ENCODE data around the gene FGF22.
"Not testable (repeated sequence)": the region's sequence is repeated elsewhere in the genome, so short reads cannot be mapped to it uniquely, and the experiment has no call there.

FGF22 gene

DNA sequence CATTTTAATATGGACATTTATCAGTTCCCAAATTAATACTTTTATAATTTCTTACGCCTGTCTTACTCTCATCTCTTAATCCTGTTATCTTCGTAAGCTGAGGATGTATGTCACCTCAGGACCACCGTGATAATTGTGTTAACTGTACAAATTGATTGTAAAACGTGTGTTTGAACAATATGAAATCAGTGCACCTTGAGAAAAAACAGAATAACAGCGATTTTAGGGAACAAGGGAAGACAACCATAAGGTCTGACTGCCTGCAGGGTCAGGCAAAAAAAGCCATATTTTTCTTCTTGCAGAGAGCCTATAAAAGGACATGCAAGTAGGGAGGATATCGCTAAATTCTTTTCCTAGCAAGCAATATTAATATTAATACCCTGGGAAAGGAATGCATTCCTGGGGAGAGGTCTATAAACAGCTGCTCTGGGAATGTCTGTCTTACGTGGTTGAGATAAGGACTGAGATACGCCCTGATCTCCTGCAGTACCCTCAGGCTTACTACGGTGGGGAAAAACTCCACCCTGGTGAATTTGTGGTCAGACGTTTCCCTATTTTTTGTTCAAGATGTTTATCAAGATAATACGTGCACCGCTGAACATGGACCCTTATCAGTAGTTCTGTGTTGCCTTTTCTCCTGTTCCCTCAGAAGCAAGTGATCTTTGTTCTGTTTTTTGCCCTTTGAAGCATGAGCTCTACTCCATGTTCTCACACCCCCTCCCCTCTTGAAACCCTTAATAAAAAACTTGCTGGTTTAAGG is 29.2 kb downstream of the FGF22 start:
- peaks cover 3 to 13% of the 10 kb centered on the region in 2 donors for H3K4me1 ChIP-seq (ENCODE audit: control insufficient read depth in 1 of 2, insufficient read depth in 2 of 2, low read length in 2 of 2)
- H3K36me3 ChIP-seq (ENCODE audit: control insufficient read depth in 1 of 2, insufficient read depth in 2 of 2, low read length in 2 of 2); H3K27ac ChIP-seq (ENCODE audit: low read length); H3K9me3 ChIP-seq (ENCODE audit: control insufficient read depth in 1 of 2, low read length in 2 of 2); H3K4me3 ChIP-seq (ENCODE audit: low read depth in 1 of 2, low read length in 2 of 2); H3K27me3 ChIP-seq (ENCODE audit: low read depth, low read length): not testable (repeated sequence)

DNA sequence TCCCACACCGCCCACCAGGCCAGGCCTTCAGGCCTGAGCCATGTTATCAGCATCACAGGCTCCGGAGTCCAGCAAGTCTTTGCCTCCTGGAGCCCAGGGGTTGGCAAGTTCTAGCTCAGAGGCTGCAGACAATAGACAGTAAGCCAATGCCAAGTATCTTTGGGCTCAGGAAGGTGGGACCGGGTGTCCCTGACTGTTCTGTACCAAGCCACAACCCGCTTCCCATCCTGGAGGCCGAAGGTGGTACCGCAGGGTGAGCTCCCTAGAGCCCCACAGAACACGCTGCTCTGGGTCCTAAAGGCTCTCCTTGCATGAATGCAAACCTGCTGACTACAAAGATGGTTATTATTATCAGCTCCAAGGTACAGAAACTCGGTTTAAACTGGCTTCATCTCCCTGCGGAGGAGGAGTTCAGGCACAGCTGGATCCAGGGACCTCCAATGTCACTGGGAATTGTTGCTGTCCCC is 31.0 kb downstream of the FGF22 start:
- peaks cover 0 to 8% of the 10 kb centered on the region in 2 donors for H3K4me1 ChIP-seq (ENCODE audit: control insufficient read depth in 1 of 2, insufficient read depth in 2 of 2, low read length in 2 of 2)
- no peak overlapping the region for H3K27ac ChIP-seq (ENCODE audit: low read length)
- H3K36me3 ChIP-seq (ENCODE audit: control insufficient read depth in 1 of 2, insufficient read depth in 2 of 2, low read length in 2 of 2): no peaks in the 10 kb centered on the region
- H3K4me3 ChIP-seq (ENCODE audit: low read depth in 1 of 2, low read length in 2 of 2): no peak overlapping the region
- H3K9me3 ChIP-seq (ENCODE audit: control insufficient read depth in 1 of 2, low read length in 2 of 2): no peaks in the 10 kb centered on the region
- no peaks in the 10 kb centered on the region for H3K27me3 ChIP-seq (ENCODE audit: low read depth, low read length)

DNA sequence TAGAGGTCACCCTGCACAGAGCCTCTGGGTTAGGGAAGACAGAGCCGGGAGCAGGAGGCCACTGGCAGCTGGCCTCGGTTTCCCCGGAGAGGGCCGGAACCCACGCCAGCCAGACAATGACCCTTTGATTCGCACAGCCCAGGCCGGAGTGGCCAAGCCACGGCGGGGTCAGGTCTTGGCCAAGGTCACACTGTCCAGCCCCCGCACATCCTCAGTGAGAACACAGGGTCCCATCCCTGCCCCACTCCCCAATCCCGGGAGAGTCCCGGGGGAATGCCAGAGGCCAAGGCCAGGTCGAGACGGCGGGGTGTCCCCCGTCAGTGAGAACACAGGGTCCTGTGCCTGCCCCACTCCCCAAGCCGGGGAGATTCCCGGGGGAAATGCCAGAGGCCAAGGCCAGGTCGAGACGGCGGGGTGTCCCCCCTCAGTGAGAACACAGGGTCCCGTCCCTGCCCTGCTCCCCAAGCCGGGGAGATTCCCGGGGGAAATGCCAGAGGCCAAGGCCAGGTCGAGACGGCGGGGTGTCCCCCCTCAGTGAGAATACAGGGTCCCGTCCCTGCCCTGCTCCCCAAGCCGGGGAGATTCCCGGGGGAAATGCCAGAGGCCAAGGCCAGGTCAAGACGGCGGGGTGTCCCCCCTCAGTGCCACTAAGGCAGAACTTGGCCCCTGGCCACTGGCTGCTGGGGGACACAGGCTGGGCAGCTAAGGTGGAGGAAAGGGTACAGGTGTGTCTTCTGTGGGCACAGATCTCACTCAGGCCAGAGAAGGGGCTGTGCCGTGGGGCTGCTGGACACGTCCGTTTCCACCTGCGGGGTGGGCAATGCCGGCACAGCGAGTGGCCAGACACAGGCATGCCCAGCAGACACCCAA is 34.8 kb downstream of the FGF22 start:
- Histone ChIP-seq H3K9me3 (ENCODE audit: control insufficient read depth in 1 of 2, low read length in 2 of 2) (no peaks in the 10 kb centered on the region), H3K27ac (ENCODE audit: low read length) (no peak overlapping the region), H3K36me3 (ENCODE audit: control insufficient read depth in 1 of 2, insufficient read depth in 2 of 2, low read length in 2 of 2) (no peaks in the 10 kb centered on the region), H3K27me3 (ENCODE audit: low read depth, low read length) (no peaks in the 10 kb centered on the region), H3K4me3 (ENCODE audit: low read depth in 1 of 2, low read length in 2 of 2) (peak overlapping the region in 1 of 2 donors; percentile 67), H3K4me1 (ENCODE audit: control insufficient read depth in 1 of 2, insufficient read depth in 2 of 2, low read length in 2 of 2) (peaks cover 0 to 27% of the 10 kb centered on the region in 2 donors)

DNA sequence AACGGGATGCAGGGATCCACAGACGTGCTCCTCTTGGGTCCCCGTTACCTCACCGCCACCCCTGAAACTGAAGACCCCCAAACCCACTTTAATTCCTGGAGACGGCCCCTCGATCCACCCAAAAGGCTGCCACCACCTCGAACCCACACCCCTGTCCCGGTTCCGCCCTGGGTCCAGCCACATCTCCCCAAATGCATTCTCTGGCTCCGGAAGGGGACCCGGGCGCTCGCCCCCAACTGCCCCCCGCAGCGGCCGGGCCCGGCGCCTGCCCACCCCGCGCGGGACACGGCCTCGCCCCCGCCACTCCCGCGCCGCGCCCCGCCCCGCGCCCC is 36.3 kb downstream of the FGF22 start:
- no peaks in the 10 kb centered on the region for H3K36me3 ChIP-seq (ENCODE audit: control insufficient read depth in 1 of 2, insufficient read depth in 2 of 2, low read length in 2 of 2)
- peaks cover 0 to 27% of the 10 kb centered on the region in 2 donors for H3K4me1 ChIP-seq (ENCODE audit: control insufficient read depth in 1 of 2, insufficient read depth in 2 of 2, low read length in 2 of 2)
- peak overlapping the region in 1 of 2 donors; percentile 67 for H3K4me3 ChIP-seq (ENCODE audit: low read depth in 1 of 2, low read length in 2 of 2)
- peak overlapping the region; percentile 2 for H3K27ac ChIP-seq (ENCODE audit: low read length)
- no peaks in the 10 kb centered on the region for H3K27me3 ChIP-seq (ENCODE audit: low read depth, low read length)
- no peaks in the 10 kb centered on the region for H3K9me3 ChIP-seq (ENCODE audit: control insufficient read depth in 1 of 2, low read length in 2 of 2)

DNA sequence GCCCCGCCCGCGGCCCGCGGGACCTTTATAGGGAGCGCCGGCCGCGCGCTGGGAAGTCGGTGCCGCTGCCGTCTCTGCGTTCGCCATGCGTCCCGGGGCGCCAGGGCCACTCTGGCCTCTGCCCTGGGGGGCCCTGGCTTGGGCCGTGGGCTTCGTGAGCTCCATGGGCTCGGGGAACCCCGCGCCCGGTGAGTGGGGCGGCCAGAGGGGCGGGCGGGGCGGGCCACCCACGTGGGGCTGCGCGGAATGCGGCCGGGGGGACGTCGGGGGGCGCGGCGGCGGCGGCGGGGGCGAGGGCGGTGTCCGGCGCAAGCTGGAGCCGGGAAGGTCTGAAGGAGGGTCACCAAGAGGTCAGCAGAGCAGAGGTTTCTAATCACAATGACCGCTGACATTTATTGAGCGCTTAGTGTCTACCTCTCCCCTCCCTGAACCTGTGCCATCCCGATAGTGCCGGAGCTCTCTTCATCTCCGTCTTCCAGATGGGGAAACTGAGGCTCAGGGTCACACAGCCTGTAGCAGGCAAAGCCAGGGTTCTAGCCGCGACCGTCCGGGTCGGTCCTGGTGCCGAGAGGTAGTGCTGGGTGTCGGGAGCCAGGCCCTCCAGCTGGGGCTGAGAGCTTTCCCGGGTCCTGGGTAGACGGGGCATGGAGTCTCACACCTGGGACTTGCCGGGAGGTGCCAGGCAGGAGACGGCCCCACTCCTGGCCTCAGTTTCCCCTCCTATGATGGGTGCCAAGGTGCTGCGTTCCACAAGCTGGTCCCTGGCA is 36.8 kb downstream of the FGF22 start, which contains the start of gene FSTL3:
TSS of gene FSTL3 (plus strand) at position 54 of the 767 bp plus-strand sequence. CDS start at position 86, 32 bp downstream.
- Histone ChIP-seq H3K4me1 (ENCODE audit: control insufficient read depth in 1 of 2, insufficient read depth in 2 of 2, low read length in 2 of 2) (peaks cover 0 to 27% of the 10 kb centered on the region in 2 donors), H3K9me3 (ENCODE audit: control insufficient read depth in 1 of 2, low read length in 2 of 2) (no peaks in the 10 kb centered on the region), H3K27ac (ENCODE audit: low read length) (peak within 1 kb of the TSS; percentile 91), H3K27me3 (ENCODE audit: low read depth, low read length) (no peaks in the 10 kb centered on the region), H3K36me3 (ENCODE audit: control insufficient read depth in 1 of 2, insufficient read depth in 2 of 2, low read length in 2 of 2) (no peaks in the 10 kb centered on the region), H3K4me3 (ENCODE audit: low read depth in 1 of 2, low read length in 2 of 2) (peak within 1 kb of the TSS; percentile 67 to 70)

DNA sequence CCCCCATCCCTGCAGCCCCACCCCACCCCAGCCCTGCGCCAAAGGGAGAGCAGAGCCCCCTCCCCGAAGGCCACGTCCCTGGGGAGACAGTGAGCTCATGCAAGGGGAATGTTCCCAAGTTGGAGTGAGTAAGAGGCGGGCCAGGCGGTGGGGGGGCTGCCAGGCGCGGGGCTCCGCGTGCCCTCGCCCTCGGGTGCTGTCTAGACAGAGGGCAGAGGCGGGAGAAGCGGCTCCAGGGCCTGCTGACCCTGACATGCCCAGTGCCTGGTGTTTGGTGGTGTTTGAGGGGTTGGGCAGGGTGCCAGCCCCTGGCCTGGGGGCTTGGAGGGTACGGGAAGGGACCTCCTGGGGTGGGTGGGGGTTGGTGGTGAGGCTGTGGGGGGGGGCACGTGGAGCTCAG is 37.5 kb downstream of the FGF22 start:
- H3K27ac ChIP-seq (ENCODE audit: low read length): peak overlapping the region; percentile 91
- H3K27me3 ChIP-seq (ENCODE audit: low read depth, low read length): no peaks in the 10 kb centered on the region
- no peaks in the 10 kb centered on the region for H3K9me3 ChIP-seq (ENCODE audit: control insufficient read depth in 1 of 2, low read length in 2 of 2)
- peak overlapping the region; percentile 67 to 70 for H3K4me3 ChIP-seq (ENCODE audit: low read depth in 1 of 2, low read length in 2 of 2)
- peaks cover 0 to 27% of the 10 kb centered on the region in 2 donors for H3K4me1 ChIP-seq (ENCODE audit: control insufficient read depth in 1 of 2, insufficient read depth in 2 of 2, low read length in 2 of 2)
- peaks cover 0 to 6% of the 10 kb centered on the region in 2 donors for H3K36me3 ChIP-seq (ENCODE audit: control insufficient read depth in 1 of 2, insufficient read depth in 2 of 2, low read length in 2 of 2)

DNA sequence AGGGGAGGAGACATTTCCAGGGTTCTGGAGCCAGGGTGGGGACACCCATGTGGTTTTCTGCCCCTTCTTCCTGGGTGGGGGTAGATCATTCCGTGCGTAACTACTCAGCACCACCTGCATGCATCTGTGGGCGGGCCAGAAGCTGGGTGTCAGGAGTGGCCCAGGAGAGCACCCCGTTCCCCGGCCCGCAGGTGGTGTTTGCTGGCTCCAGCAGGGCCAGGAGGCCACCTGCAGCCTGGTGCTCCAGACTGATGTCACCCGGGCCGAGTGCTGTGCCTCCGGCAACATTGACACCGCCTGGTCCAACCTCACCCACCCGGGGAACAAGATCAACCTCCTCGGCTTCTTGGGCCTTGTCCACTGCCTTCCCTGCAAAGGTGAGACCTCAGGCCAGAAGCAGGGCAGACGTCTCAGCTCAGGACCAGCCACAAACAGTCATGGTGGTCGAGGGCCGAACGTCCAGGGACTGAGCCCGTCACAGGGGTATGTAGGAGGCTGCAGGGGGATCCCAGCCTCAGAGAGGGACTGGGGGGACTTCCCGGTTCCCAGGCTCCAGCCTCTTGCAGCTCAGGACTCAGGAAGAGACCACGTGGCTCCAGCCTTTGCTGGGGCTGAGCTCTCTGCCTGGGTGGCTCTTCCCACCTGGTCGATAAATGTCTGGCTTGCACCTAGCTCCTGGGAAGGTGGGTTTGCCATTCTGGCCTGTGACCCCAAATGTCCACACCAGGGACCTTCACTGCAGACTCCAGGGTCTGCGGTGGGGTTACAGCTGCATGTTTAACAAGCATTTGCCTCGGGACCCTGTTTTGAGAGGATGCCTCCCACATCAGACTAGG is 38.1 kb downstream of the FGF22 start:
- Histone ChIP-seq H3K27me3 (ENCODE audit: low read depth, low read length) (no peaks in the 10 kb centered on the region), H3K9me3 (ENCODE audit: control insufficient read depth in 1 of 2, low read length in 2 of 2) (no peaks in the 10 kb centered on the region), H3K4me3 (ENCODE audit: low read depth in 1 of 2, low read length in 2 of 2) (peak overlapping the region; percentile 42 to 67), H3K36me3 (ENCODE audit: control insufficient read depth in 1 of 2, insufficient read depth in 2 of 2, low read length in 2 of 2) (peaks cover 0 to 6% of the 10 kb centered on the region in 2 donors), H3K27ac (ENCODE audit: low read length) (peak overlapping the region; percentile 63), H3K4me1 (ENCODE audit: control insufficient read depth in 1 of 2, insufficient read depth in 2 of 2, low read length in 2 of 2) (peaks cover 0 to 27% of the 10 kb centered on the region in 2 donors)

DNA sequence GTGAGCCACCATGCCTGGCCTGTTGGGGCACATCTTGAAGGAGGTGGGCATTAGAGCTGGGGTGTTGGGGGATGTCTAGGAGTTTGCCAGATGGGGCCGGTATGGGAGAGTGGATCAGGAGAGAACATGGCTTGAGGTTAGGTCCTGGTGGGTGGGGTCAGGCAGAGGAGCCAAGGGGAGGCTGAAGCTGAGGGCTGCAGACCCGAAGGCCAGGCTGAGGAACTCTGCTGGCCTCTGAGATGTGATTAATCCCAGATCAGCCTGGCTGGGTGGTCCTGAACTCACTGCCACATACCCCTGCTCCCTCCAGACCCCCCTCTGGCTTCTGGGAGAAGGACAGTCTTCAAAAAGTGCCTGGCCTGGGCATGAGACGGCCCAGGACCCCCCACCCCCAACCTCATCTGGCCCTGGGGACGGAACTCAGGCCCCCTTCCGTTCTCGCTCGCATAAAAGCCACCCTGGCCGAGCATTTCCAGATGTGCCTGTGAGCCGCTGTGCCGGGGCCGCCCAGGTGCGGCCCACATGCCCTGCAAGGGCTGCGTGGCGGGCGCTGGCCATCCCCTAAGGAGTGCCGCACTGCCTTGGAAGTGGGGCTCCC is 39.2 kb downstream of the FGF22 start:
- Histone ChIP-seq H3K27me3 (ENCODE audit: low read depth, low read length) (no peaks in the 10 kb centered on the region), H3K4me1 (ENCODE audit: control insufficient read depth in 1 of 2, insufficient read depth in 2 of 2, low read length in 2 of 2) (peaks cover 0 to 27% of the 10 kb centered on the region in 2 donors), H3K9me3 (ENCODE audit: control insufficient read depth in 1 of 2, low read length in 2 of 2) (no peaks in the 10 kb centered on the region), H3K4me3 (ENCODE audit: low read depth in 1 of 2, low read length in 2 of 2) (peak overlapping the region; percentile 37 to 61), H3K27ac (ENCODE audit: low read length) (peak overlapping the region; percentile 60), H3K36me3 (ENCODE audit: control insufficient read depth in 1 of 2, insufficient read depth in 2 of 2, low read length in 2 of 2) (peaks cover 0 to 6% of the 10 kb centered on the region in 2 donors)

DNA sequence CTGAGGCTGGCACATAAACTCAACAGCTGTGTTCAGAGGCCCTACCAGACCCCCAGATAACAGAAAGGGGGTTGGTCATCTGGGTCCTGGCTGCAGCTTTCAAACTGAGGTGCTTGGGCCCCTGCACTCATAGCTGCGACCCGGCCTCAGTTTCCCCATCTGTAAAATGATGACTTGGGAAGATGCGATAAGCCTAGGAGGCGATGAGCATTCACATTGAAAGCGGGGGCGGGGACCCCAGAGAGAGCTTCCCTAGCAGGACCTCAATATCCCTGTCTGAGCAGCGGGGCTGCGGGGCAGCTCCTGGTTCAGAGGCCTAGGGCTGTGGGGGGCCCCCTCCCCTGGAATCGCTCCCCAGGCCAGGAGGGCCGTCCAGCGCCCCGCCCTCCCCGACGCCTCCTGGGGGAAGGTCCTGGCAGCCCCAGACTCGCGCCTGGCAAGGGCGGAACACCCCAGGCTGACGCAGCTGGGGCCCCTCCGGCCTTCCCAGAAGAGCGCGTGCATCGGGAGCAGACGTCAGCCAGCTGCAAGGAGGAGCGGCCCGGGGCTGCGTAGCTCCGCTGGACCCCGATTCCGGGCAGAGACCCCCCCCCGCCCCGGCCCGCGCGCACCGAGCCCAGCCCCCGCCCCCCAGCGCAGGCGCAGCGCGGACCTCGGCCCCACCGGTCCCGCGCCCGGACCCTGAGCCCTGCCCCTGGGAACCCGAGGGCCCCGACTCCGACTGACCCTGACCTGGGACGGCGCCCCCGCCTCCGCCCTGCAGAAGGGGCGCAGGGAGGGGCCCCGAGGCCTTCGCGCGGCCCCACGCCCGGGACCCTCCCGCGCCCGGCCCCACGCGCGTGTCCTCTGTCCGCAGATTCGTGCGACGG is 40.0 kb downstream of the FGF22 start:
- Histone ChIP-seq H3K4me1 (ENCODE audit: control insufficient read depth in 1 of 2, insufficient read depth in 2 of 2, low read length in 2 of 2) (peaks cover 0 to 27% of the 10 kb centered on the region in 2 donors), H3K36me3 (ENCODE audit: control insufficient read depth in 1 of 2, insufficient read depth in 2 of 2, low read length in 2 of 2) (peaks cover 0 to 6% of the 10 kb centered on the region in 2 donors)

More for the DNA sequence above, 40.0 kb downstream of the FGF22 start:
- H3K9me3 ChIP-seq (ENCODE audit: control insufficient read depth in 1 of 2, low read length in 2 of 2): no peaks in the 10 kb centered on the region
- H3K4me3 ChIP-seq (ENCODE audit: low read depth in 1 of 2, low read length in 2 of 2): peak overlapping the region; percentile 37 to 61
- H3K27me3 ChIP-seq (ENCODE audit: low read depth, low read length): no peaks in the 10 kb centered on the region
- H3K27ac ChIP-seq (ENCODE audit: low read length): peak overlapping the region; percentile 60
